Measurements from ENCODE around the gene CALN1. TPM values are rescaled to one million over a fixed set of nuclear protein-coding genes. Genes with fewer than 3 reads are reported as not detected.

CALN1 gene
- total and polyA plus RNA-seq, 2 experiments from 2014 or later = 7.6 to 14.5 TPM

- TF ChIP-seq ZNF462 (CRISPR knock-in tag; IDR thresholded peaks at IDR 0.05) = no peak
- no peak for TF ChIP-seq ZNF331 (CRISPR knock-in tag; IDR thresholded peaks at IDR 0.05; ENCODE audit: low read depth)
- TF ChIP-seq REST (IDR thresholded peaks at IDR 0.05; ENCODE audit: unreplicated experiment) = no peak
These were observed 627.4 kb downstream of the CALN1 start (continued) for GRCh38 chr7:71784781-71785180.

- Mint-ChIP-seq H3K36me3 (ENCODE audit: low read depth) (peaks cover 34% of the 10 kb centered on the region), H3K27me3 (ENCODE audit: insufficient read depth, low read depth, poor library complexity) (no peaks in the 10 kb centered on the region), H3K4me3 (no peak overlapping the region), H3K4me1 (peaks cover 22% of the 10 kb centered on the region), H3K27ac (no peak overlapping the region), H3K9me3 (peaks cover 40% of the 10 kb centered on the region)
- no peaks in the 10 kb centered on the region for H3F3A ChIP-seq (replicated peaks; ENCODE audit: low read depth)
- H3K4me3 ChIP-seq = no peak overlapping the region
- H3K4me1 ChIP-seq (ENCODE audit: insufficient read depth) = peaks cover 13% of the 10 kb centered on the region; the same call in 1 of the 2 replicates
- 0 out of 2 replicates have a peak overlapping the region, but pooled peaks have one; percentile 40 for H3K4me2 ChIP-seq
- no peaks in the 10 kb centered on the region; the same call in 1 of the 2 replicates for H4K20me1 ChIP-seq (replicated peaks; ENCODE audit: insufficient read depth)
- H3K36me3 ChIP-seq (ENCODE audit: insufficient read depth) = peaks cover 7% of the 10 kb centered on the region; the same call in 1 of the 2 replicates
- H2AFZ ChIP-seq = no peak overlapping the region
- H3K27me3 ChIP-seq (ENCODE audit: insufficient read depth) = peaks cover 7% of the 10 kb centered on the region; the same call in 1 of the 2 replicates
- 0 out of 2 replicates have a peak, but pooled peaks cover 12% of the 10 kb centered on the region for H3K9me2 ChIP-seq (ENCODE audit: insufficient read depth)
- peak; percentile 62 for DNase-seq (ENCODE audit: low spot score)
- peak; percentile 62 for ATAC-seq
- H3K79me2 ChIP-seq (replicated peaks; ENCODE audit: insufficient read depth) = no peaks in the 10 kb centered on the region
- no peak overlapping the region for H3K27ac ChIP-seq (ENCODE audit: low read depth)
- TF ChIP-seq ZNF462 (CRISPR knock-in tag; IDR thresholded peaks at IDR 0.05) (no peak), CREB1 (CRISPR knock-in tag; IDR thresholded peaks at IDR 0.05; ENCODE audit: low read depth) (no peak), JUNB (IDR thresholded peaks at IDR 0.05; ENCODE audit: unreplicated experiment) (no peak), ZNF114 (CRISPR knock-in tag; IDR thresholded peaks at IDR 0.05) (no peak)
These were observed 628.0 kb downstream of the CALN1 start for GRCh38 chr7:71784180-71784579.

All from GM23338 (cell line).